GM06990 (cell line): Measurements from ENCODE around the gene FBN2.
"Not testable (repeated sequence)": the region's sequence is repeated elsewhere in the genome, so short reads cannot be mapped to it uniquely, and the experiment has no call there.

Experiments used
- DNase-seq: peaks from one replicate; pipeline ENCODE4 v3.0.0-alpha.2; 2011; ENCODE audit not compliant: insufficient read length; ENCODE audit errors: extremely low read depth
- H3K27me3 ChIP-seq: replicated peaks from 2 replicates; pipeline ENCODE4 v1.6.0; 2011; ENCODE audit warnings: low read length; ENCODE audit not compliant: control insufficient read depth, insufficient read depth
- H3K36me3 ChIP-seq: 2 replicates; pipeline ENCODE4 v1.5.1; 2011; ENCODE audit warnings: low read length; ENCODE audit not compliant: control insufficient read depth, insufficient read depth
- H3K4me3 ChIP-seq: replicated peaks from 2 replicates; pipeline ENCODE4 v1.5.1; 2011; ENCODE audit warnings: low read depth, mild to moderate bottlenecking, control low read depth, low read length
- CTCF ChIP-seq: IDR thresholded peaks from 2 replicates; pipeline ENCODE4 v1.5.1; 2011; ENCODE audit warnings: low read length, control low read depth, mild to moderate bottlenecking, inconsistent platforms; ENCODE audit not compliant: insufficient read depth, poor library complexity, severe bottlenecking

FBN2 gene

GRCh38 chr5:128453121-128453520, 84.9 kb downstream of the FBN2 start:
- no peak for TF ChIP-seq CTCF
- H3K4me3 ChIP-seq: no peak overlapping the region
- no peak for DNase-seq
- no peaks in the 10 kb centered on the region for H3K36me3 ChIP-seq
- no peaks in the 10 kb centered on the region for H3K27me3 ChIP-seq

GRCh38 chr5:128447224-128447623, 90.8 kb downstream of the FBN2 start:
- H3K36me3 ChIP-seq, DNase-seq, H3K4me3 ChIP-seq, H3K27me3 ChIP-seq: not testable (repeated sequence)

GRCh38 chr5:128441941-128442350, 96.1 kb downstream of the FBN2 start:
- no peak for DNase-seq
- TF ChIP-seq CTCF: no peak
- no peaks in the 10 kb centered on the region for H3K36me3 ChIP-seq
- no peak overlapping the region for H3K4me3 ChIP-seq
- H3K27me3 ChIP-seq: no peaks in the 10 kb centered on the region

GRCh38 chr5:128441165-128441564, 96.9 kb downstream of the FBN2 start:
- no peak for TF ChIP-seq CTCF
- no peaks in the 10 kb centered on the region for H3K36me3 ChIP-seq
- DNase-seq: no peak
- H3K4me3 ChIP-seq: no peak overlapping the region
- no peaks in the 10 kb centered on the region for H3K27me3 ChIP-seq

GRCh38 chr5:128436749-128437188, 101.3 kb downstream of the FBN2 start:
- Histone ChIP-seq H3K27me3 (no peaks in the 10 kb centered on the region), H3K36me3 (no peaks in the 10 kb centered on the region), H3K4me3 (no peak overlapping the region)
- no peak for DNase-seq
- no peak for TF ChIP-seq CTCF

- TF ChIP-seq CTCF: no peak
- no peaks in the 10 kb centered on the region for H3K27me3 ChIP-seq
- H3K36me3 ChIP-seq: no peaks in the 10 kb centered on the region
- H3K4me3 ChIP-seq: no peak overlapping the region
- DNase-seq: no peak
These were observed 102.2 kb downstream of the FBN2 start for GRCh38 chr5:128435861-128436260.
